ENCODE data around the gene STX19. TPM values are rescaled to one million over a fixed set of nuclear protein-coding genes. Genes with fewer than 3 reads are reported as not detected.

STX19 gene
- total RNA-seq, 4 donors from 2014 or later, result 1.3 to 6.8 (median 5.3) TPM

GRCh38 chr3:94043285-94043684, 14.9 kb upstream of the STX19 start:
- 90 to 93% methylated on average over 1 of the region's 1 CpG for WGBS, 2 donors

GRCh38 chr3:94036909-94037507, 8.6 kb upstream of the STX19 start:
- no peak for DNase-seq (ENCODE audit: low spot score in 2 of 2)
- no peak for TF ChIP-seq CTCF (IDR thresholded peaks at IDR 0.05)
- TF ChIP-seq POLR2A (IDR thresholded peaks at IDR 0.05), result no peak
- no peak overlapping the region for H3K4me3 ChIP-seq (ENCODE audit: low read depth, poor library complexity, severe bottlenecking)
- intact Hi-C loops (cut with DNase I; ENCODE audit: low total_unique reads), result no loop called here
- 82 to 86% methylated on average over 3 of the region's 3 CpGs for WGBS, 2 donors

More at GRCh38 chr3:94043285-94043684, 14.9 kb upstream of the STX19 start:
- H3K4me3 ChIP-seq (ENCODE audit: low read depth, poor library complexity, severe bottlenecking), result no peak overlapping the region
- intact Hi-C loops (cut with DNase I; ENCODE audit: low total_unique reads), result no loop called here
- no peak for DNase-seq (ENCODE audit: low spot score in 2 of 2)
- TF ChIP-seq CTCF (IDR thresholded peaks at IDR 0.05), result no peak

GRCh38 chr3:94026623-94027022, 1.8 kb downstream of the STX19 start:
- H3K4me3 ChIP-seq (ENCODE audit: low read depth, poor library complexity, severe bottlenecking), result no peak overlapping the region
- intact Hi-C loops (cut with DNase I; ENCODE audit: low total_unique reads), result no loop called here
- TF ChIP-seq CTCF (IDR thresholded peaks at IDR 0.05) (no peak), POLR2A (IDR thresholded peaks at IDR 0.05) (no peak)
- DNase-seq (ENCODE audit: low spot score in 2 of 2), result no peak
- 47 to 58% methylated on average over 2 of the region's 2 CpGs for WGBS, 2 donors

- intact Hi-C loops (cut with DNase I; ENCODE audit: low total_unique reads), result no loop called here
- 69 to 74% methylated on average over 3 of the region's 3 CpGs for WGBS, 2 donors
- no peak for DNase-seq (ENCODE audit: low spot score in 2 of 2)
- no peak overlapping the region for H3K4me3 ChIP-seq (ENCODE audit: low read depth, poor library complexity, severe bottlenecking)
- TF ChIP-seq CTCF (IDR thresholded peaks at IDR 0.05) (no peak), POLR2A (IDR thresholded peaks at IDR 0.05) (no peak)
These were observed 4.0 kb downstream of the STX19 start for GRCh38 chr3:94024385-94024784.

- no peak for DNase-seq (ENCODE audit: low spot score in 2 of 2)
- intact Hi-C loops (cut with DNase I; ENCODE audit: low total_unique reads), result no loop called here
- TF ChIP-seq CTCF (IDR thresholded peaks at IDR 0.05), result no peak
- TF ChIP-seq POLR2A (IDR thresholded peaks at IDR 0.05), result no peak
- 84 to 86% methylated on average over 3 of the region's 3 CpGs for WGBS, 2 donors
- H3K4me3 ChIP-seq (ENCODE audit: low read depth, poor library complexity, severe bottlenecking), result no peak overlapping the region
These were observed 8.1 kb downstream of the STX19 start for GRCh38 chr3:94020293-94020692.

DNA sequence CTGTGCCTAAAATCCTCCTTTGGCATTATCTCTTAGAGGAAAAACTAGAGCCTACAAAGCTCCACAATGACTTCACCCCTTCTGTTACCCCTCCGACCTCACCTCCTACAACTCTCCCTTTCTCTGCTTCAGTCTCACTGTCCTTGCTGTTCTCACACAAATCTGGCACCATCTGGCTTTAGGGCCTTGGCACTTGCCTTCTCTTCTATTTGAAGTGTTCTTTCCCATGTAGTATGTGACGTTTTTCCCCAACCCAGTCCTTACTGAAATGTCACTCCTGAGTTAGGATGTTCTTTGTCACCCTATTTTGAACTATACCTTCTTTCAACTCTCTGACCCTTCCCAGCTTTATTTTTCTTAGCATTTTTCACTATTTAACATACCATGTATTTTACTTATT, 8.7 kb downstream of the STX19 start:
- TF ChIP-seq CTCF (IDR thresholded peaks at IDR 0.05) (no peak), POLR2A (IDR thresholded peaks at IDR 0.05) (no peak)
- 81 to 83% methylated on average over 2 of the region's 2 CpGs for WGBS, 2 donors
- intact Hi-C loops (cut with DNase I; ENCODE audit: low total_unique reads), result no loop called here
- H3K4me3 ChIP-seq (ENCODE audit: low read depth, poor library complexity, severe bottlenecking), result no peak overlapping the region
- no peak for DNase-seq (ENCODE audit: low spot score in 2 of 2)
